CD4-positive, alpha-beta T cell treated with Interleukin-17A for 4 hours (primary cell): ENCODE results near the gene DISC1.
"Not testable (repeated sequence)": the region's sequence is repeated elsewhere in the genome, so short reads cannot be mapped to it uniquely, and the experiment has no call there.

Experiments used
- DNase-seq: peaks from one replicate; pipeline ENCODE4 v3.0.0-alpha.2; 2020; ENCODE audit warnings: mixed read lengths

Gene DISC1

DNA sequence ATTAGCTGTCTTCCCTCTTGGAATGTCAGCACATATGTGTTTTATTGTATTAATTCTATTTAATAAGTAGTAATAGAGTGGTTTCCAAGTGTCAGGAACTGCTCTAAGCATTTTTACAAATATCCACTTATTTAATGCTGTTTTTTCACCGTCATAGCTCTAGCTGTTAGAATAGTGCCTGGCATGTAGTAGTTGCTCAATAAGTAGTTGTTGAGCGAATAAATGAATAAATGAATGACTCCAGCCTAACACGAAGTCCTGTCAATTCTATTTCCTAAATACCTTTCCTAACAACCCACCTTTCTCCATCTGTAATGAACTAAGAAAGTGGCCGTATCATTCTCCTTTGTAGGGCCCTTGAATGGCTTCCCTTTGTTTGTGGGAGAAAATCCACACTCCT, 312.5 kb downstream of the DISC1 start:
- no peak for DNase-seq

GRCh38 chr1:231940116-231940515, 313.5 kb downstream of the DISC1 start:
- DNase-seq = no peak

GRCh38 chr1:231940701-231941100, 314.1 kb downstream of the DISC1 start:
- no peak for DNase-seq

DNA sequence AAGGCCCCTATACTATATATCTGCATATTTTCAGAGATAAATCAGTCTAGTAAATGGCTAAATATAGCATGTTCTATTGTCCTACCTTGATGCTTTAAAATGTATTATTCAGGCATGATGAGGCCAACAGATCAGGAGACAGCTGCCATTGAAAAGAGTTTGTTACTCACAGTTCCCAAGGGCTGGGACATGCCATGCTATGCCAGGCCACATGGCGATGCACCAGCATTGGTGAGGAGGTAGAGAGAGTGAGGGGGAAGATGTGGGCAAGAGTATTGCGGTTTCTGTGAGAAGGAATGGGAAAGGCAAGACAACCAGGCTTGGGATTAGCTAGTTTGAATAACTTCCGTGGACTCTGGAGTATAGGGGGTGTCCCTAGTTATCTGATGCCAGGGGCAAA, 316.5 kb downstream of the DISC1 start:
- no peak for DNase-seq

- DNase-seq = not testable (repeated sequence)
Observed at GRCh38 chr1:231948102-231948501, 321.5 kb downstream of the DISC1 start.

DNA sequence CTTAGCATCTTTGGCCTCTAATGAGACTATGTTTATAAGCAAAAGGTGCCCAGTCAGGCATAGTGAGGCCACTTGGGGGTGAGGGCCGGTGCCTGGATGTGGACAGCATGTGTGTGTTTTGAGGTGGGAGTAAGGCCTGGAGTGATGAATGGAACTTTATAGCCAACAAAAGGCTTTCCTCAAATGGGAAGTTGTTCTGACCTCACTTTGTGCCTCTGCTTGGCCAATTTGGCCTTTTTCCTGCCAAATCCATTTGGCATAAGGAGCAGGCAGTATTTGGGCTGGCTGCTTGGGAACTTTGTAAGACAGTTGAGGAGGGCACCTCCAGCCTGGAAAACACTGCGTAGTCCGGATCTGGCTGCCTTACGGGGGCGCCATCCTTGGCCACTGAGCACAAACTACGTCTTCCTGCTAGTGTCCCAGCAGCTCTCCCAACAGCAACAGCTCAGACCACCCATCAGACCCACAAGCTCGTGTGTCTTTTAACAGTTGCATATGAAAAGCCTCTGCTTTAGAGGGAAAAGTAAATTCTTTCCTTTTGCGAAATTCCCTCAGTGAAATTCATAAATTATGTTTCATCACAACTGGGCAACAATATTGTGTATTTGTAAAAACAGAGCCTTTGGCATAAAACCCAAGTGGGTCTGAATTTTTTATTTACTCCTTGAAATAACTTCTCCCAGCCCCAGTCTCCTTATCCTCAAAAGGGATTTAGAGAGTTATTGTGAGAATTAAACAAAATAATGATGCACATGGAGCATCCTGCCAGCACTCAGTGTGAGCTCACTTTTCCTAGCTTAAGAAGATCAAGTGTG, 322.9 kb downstream of the DISC1 start:
- no peak for DNase-seq

- no peak for DNase-seq
Observed at GRCh38 chr1:231950331-231951128, 323.9 kb downstream of the DISC1 start.

DNA sequence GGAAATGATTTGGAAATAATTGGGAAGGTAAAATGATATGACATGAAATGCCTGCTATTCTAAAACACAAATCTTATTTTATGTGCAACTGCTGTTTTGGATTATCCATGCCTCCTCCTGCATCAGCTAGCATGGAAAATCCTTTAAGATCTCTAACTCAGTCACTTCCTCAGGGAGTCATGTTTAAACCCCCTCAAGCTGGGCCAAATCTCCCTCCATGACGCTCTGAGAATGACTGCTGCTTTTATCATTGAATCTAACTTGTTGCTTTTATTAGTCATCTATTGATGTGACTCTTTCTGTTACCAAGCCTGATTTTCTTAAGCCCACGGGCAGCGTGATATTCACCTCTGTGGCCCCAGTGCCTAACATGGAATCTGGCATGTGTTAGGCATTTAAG, 324.8 kb downstream of the DISC1 start:
- no peak for DNase-seq

- DNase-seq = no peak
Observed at GRCh38 chr1:231952154-231952553, 325.6 kb downstream of the DISC1 start.

DNA sequence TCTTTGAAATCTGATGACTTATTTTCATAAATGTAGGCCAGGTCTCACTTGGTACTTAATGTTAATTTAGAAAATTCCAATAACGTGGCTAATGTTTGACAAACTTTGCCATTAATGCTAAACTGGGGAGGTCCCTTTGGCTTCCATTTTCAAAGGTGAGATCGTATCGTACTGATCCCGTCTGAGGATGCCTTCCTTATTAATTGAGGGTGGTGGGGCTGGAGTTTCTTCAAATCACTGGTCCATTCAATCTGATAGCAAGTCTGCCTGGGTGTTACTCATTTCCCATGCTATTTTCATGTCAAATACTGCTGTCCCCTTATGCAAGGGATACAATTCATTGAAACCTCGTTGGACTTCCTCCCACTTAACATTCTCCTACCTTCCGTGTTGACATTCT, 327.1 kb downstream of the DISC1 start:
- DNase-seq = no peak

- DNase-seq = no peak
Observed at GRCh38 chr1:231954751-231955150, 328.2 kb downstream of the DISC1 start.

- DNase-seq = no peak
Observed at GRCh38 chr1:231957359-231957758, 330.8 kb downstream of the DISC1 start.

DNA sequence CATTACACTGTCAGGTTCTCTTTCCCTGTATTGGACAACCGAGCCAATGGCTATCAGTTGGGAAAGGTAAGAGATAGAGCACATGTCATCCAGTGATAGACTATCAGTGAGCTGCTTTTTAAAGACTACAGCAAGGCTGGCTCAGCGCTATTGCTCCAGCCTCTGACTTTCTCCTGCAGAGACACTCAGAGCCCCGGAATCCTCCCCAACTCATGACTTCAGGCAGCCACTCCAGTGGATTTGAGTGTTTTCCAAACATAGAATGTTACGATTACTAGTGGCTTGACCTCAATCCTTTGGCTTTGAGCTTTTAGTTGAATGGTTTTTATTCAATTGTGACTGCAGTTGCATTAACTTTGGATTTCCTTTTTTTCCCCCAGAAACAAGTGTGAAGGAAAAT, 331.9 kb downstream of the DISC1 start:
- DNase-seq = no peak

DNA sequence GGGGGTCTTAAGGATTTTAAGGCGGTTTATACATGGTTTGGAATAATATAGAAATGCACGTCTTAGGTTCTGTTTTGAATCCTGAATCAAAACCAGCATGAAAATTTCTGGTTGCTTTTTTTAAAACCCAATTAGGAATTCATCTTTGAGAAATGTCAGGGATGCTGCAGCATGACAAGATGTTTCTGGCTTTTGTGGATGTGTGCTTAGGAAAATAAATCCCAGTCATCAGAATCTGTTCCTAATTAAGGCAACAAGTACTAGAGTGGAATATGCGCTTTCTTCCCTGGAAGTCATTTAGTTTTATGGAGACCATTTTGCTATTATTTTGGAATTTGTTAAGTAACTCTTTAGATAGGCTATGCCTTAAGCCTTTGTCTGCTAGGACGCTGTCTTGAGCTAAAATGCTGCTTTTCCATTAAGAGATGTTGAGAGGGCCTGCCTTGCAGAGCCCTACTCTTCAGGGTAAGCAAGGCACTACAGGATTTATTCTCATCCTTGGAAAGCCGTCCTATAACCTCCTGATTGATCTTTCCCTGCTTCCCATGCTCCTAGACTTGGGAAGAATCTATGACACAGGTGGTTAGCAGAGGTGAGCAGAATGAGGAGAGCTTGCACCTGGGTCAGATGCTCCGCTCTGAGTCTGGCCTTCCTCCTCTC, 332.8 kb downstream of the DISC1 start:
- DNase-seq = no peak

DNA sequence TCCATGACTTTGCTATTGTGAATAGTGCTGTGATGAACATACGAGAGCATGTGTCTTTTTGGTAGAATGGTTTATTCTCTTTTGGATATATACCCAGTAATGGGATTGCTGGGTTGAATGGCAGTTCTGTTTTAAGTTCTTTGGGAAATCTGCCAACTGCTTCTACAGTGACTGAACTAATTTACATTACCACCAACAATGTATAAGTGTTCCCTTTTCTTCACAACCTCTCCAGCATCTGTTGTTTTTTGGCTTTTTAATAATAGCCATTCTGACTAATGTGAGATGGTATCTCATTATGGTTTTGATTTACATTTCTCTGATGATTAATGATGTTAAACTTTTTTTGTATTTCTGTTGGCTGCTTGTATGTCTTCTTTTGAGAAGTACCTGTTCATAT, 335.2 kb downstream of the DISC1 start:
- DNase-seq = not testable (repeated sequence)

DNA sequence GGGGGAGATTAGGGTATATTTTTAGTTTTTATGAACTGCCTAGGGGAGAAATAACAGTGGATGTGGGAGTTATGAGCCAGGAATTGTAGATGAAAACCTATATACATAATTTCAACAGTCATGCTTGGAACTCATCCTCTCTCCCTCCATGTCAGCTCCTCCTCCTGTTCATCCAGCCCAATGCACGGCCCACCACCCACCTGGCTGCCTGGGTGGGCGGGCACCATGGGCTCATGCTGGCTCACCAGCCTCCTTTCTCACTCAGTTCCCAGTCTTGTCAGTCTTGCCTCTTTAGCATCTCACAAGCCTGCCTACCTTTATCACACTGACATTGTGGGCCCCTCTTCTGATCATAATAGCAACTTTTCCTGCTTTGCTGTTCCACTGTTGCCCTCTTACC, 336.0 kb downstream of the DISC1 start:
- DNase-seq = no peak

- DNase-seq = no peak
Observed at GRCh38 chr1:231964241-231964640, 337.7 kb downstream of the DISC1 start.

GRCh38 chr1:231964961-231965360, 338.4 kb downstream of the DISC1 start:
- DNase-seq = no peak

- DNase-seq = no peak
Observed at GRCh38 chr1:231965615-231966014, 339.0 kb downstream of the DISC1 start.

DNA sequence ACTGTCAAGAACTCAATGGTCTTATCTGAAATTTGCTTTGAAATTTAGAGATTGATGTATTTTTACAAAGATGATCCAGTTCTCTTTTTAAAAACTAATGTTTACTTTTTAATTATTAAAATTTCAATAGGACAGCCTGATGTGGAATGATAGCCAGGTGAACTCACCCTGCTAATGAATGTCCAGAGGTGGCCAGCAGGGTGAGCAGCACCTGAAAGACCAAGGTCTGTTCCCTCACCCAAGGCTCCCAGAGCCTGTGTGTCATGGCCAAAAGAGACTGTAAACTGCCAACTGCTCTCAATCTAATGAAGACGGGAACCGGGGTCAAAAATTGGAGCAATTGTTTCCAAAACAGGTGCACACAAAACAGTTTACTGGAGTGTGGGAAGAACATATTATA, 340.4 kb downstream of the DISC1 start:
- DNase-seq = no peak

DNA sequence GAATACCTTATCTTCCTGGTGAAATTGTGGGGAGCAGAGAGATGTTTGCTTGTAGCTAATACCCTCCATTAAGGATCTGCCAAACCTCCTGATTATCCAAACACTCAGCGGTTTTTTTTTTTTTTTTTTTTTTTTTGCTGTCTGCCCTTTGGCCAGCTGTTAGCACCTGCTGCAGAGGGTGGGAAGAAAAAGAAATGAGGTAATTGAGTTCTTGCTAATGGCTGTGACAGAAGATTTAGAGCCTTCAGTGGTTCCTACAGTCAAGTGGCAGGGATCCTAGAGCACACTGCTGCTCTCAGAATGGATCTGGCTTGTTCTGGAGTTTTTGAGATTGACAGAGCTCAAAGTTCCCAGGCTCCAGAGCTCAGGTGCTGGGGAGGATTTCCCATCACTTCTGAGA, 342.5 kb downstream of the DISC1 start:
- DNase-seq = no peak

- not testable (repeated sequence) for DNase-seq
Observed at GRCh38 chr1:231969761-231970160, 343.2 kb downstream of the DISC1 start.

DNA sequence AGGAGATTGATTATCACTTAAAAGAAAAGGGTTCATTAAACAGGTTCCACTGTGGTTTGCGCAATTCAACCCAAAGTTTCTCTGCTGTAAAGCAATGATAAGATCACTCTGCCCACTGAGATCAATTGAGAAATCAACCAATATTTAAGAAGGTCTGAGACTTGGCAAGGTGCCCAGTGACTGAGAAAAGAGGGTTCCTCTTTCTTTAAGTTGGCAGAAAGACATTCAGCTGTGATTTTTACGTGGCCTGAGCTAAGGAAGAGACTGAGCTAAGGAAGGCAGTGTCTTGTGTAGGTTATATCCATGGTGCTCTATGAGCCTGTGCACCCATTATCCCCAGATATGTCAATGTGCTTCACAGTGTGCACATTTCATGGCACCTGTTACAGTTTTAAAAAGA, 344.1 kb downstream of the DISC1 start:
- DNase-seq = no peak
